Measurements from ENCODE around the gene HIPK3.
"Not testable (repeated sequence)": the region's sequence is repeated elsewhere in the genome, so short reads cannot be mapped to it uniquely, and the experiment has no call there.

Gene HIPK3

DNA sequence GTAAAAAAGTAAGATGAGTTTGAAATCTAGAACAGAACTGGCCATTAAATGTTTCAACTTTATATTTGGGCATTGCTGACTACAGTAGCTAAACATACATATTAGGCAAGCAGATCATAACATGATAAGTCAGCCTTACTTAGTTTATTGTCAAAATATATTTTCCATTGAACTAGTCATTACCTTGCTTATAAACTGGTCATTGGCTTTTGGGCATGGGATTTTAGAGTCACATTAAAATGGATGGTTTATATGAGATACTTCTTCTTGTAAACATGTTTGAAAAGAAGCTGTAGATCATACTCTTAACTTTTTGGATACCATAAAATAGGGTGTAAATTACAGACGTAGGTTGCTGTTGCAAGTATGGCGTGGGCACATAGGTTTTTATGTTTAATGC is 2.7 kb downstream of the HIPK3 start:
- no peak for DNase-seq

DNA sequence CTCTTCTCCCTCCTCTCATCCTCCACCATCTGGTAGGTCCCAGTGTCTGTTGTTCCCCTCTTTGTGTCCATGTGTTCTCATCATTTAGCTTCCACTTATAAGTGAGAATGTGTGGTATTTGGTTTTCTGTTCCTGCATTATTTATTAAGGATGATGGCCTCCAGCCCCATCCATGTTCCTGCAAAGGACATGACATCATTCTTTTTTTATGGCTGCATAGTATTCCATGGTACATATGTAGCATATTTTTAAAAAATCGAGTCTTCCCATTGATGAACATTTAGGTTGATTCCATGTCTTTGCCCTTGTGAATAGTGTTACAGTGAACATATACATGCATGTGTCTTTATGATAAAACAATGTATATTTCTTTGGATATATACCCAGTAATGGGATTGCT is 4.2 kb downstream of the HIPK3 start:
- not testable (repeated sequence) for DNase-seq

DNA sequence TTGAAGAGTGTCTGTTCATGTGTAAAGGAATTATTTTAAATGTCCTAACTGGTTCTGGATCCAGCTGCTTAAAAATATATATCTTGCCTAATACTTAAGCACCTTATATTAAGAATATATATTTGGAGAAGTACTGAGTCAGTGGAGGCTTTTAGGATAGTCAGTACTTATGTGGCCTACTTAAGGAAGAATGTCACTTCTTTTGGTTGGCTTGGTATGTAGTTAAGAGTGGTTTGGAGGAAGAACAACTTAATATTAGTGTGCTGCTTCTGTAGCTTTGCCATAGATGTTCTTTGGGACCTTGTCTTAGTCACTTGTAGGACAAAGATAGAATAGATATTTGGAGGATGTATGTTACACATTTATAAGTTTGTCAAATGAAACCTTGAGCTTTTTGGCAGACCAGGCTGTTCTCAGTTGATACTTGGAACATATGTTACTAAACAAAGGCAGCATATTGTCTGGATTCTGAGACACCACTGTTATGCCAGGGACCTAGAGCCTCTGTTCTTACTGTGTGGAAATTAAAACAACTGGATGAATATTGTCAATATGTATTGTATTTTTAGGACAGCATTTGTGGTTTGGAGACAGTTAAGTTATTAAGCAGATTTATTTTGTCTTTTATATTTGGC is 4.9 kb downstream of the HIPK3 start:
- DNase-seq = peak in 1 of 2 experiments; percentile 6

DNA sequence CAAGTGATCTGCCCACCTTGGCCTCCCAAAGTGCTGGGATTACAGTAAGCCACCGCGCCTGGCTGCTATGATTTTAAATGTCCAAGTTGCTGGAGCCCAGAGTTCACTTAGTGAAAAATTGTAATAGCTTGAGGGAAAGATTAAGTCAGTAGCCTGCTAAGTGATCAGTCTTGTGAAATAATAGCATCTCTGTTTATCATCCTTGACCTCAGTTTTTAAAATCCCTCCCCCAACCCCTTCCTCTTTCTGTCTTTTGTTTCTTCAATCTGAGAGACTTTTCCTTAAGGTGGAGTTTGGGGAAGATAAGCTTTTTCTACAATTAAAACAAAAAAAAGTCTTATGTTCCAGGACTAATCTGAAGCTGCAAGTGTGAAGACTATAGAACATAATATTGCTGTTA is 6.4 kb downstream of the HIPK3 start:
- DNase-seq = no peak

DNA sequence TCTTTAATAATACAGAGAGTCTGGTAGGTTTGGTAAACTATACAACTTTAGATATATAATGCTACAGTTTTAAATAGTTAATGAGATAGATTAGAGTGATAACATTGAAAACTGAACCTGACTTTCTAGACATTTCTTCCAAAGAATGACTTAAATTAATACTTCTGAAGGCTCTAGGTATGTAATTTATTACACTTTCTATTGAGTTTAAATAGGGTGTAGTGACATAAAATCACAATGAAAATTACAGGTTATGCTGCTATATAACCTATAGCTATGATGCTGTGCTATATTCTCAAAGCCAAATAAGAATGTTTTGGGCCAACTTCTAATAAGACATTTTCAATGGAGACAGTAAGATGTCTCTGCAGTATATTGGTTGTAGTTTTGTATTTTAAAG is 7.7 kb downstream of the HIPK3 start:
- no peak for DNase-seq

DNA sequence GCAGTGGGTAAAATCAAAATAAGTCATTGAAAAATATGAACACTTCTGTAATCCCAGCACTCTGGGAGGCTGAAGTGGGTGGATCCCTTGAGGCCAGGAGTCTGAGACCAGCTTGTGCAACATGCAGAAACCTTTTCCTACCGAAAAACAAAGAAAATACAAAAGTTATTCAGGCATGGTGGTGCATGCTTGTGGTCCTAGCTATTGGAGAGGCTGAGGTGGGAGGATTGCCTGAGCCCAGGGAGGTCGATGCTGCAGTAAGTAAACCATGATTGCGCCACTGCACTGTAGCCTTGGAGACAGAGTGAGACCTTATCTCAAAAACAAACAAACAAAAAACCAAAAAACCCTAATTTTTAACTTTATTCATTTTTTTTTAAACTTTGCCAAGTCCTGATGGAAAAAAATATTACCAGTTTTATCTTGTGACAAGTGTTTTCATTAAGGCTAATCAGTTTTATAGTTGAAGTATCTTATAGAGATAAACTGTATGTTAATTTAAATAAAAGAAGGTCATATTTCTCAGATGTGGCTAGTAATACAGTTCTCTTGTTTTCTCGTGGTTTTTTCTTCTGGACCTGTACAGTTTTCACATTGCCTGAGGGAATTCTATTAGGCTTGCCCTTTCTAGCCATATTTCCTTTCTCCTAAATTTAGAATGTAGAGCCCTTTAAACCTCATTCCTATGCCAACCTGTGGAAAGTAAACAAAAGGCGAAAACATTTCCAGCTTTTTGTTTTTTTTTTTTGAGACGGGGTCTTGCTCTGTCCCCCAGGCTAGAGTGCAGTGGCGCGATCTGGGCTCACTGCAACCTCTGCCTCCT is 9.4 kb downstream of the HIPK3 start:
- DNase-seq = no peak

DNA sequence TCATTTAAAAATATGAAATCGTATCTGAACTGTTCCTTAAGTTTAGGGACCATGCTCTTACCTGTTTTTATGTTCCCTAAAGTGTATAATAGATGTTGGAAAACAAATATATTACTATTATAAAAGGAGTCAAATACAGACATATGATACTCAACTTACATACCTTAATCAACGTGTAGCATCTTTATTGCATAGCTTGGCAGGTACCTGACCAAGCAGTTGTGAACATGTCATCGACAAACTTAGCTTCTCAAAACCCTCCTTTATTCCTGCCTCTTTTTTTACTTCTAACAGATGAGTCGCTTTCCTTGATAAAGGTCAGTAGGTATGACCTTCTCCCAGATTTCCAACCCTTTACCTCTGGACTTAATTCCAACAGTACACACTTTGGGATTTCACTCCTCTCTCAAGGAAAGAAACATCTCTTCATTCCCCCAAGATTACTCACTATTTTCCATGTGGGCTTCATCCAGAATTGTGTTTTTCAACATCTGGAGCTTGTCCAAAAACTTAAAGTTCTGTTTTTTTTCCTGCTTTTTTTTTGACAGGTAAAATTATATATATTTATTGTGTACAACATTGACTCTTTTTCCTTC is 11.9 kb downstream of the HIPK3 start:
- DNase-seq = no peak

DNA sequence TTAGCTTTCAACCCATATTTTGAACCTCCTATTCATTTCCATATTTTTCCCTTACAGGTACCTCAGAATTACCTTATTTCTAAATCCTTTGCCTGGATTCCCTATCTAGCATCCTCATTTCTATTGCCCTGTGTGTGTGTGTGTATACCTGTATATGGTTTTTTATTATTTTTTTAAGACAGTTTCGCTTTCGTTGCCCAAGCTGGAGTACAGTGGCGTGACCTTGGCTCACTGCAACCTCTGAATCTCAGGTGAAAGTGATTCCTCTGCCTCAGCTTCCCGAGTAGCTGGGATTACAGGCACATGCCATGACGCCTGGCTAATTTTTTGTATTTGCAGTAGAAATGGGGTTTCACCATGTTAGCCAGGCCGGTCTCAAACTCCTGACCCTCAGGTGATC is 12.6 kb downstream of the HIPK3 start:
- DNase-seq = no peak

DNA sequence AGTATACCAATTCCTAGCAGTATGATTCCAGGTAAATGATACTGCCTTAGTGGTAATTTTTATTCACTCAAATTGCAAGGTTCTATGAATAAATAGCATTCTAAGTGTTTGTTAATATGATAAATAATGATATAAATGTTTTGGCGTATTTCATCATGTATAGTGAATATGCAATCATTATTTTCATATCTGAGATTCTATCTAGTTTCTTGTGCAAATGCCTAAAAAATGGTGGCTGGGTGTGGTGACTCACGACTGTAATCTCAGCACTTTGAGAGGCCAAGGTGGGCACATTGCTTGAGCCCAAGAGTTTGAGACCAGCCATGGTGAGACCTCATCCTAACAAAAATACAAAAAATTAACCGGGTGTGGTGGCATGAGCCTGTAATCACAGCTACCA is 13.9 kb downstream of the HIPK3 start:
- DNase-seq = no peak

DNA sequence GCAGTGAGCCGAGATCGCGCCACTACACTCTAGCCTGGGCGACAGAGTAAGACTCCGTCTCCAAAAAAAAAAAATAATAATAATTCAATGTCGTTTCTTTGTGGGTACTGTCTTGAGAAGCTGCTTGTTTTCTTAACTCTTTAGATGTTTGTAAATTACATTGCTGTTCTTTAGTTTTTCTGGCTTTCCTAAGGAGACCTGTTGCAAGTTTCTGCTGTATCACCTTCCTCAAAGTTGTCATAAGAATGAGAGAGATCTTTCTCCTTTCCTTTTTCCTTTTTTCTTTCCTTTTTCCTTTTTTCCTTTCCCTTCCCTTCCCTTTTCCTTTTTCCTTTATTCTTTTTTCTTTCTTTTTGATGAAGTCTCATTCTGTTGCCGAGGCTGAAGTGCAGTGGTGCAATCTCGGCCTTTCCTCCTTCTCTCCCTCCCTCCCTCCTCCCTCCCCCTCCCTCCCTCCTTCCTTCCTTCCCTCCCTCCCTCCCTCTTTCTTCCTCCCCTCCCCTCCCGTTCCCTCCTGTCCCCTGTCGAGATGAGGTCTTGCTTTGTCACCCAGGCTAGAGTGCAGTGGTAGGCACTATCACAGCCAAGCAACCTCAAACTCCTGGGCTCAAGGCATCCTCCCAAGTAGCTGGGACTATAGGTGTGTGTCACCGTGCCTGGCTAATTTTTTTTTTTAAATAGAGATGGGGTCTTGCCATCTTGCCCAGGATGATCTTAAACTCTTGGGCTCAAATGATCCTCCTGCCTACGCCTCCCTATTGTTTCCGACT is 15.3 kb downstream of the HIPK3 start:
- no peak for DNase-seq

DNA sequence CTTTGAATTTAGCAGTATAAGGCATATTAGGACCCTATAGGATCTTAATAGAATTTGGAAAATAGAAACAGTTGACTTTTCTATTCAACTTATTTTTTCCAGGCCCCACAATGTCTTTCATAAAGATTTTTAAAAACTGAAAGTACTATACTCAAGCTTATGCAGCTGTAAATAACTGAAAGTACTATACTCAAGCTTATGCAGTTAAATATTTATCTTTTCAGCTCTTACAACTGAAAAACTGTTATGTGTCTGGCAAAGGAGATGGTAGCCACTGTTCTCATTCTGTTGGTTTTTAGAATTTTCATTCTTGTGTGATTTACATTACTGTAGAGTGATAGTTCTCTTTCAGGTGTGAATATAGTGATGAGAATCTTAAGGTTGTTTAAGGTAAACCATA is 16.5 kb downstream of the HIPK3 start:
- DNase-seq = no peak

DNA sequence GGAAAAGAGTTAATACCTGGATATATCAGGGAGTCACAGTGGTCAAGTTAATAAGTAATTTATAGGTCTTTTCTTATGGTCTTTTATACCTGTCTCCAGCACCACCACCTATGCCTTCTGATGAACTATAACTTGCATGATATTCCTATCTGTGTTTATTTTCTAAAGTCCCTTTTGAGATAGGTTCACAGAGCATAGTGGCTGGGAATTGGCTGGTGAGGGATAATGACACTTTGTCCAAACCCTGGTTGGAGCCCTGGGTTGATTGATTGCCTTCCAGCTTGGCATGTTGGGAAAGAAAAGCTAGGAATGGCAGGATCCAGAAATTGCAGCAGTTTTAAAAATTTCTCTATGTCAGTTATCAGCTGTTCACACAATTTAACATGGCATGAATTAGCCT is 23.2 kb downstream of the HIPK3 start:
- no peak for DNase-seq

DNA sequence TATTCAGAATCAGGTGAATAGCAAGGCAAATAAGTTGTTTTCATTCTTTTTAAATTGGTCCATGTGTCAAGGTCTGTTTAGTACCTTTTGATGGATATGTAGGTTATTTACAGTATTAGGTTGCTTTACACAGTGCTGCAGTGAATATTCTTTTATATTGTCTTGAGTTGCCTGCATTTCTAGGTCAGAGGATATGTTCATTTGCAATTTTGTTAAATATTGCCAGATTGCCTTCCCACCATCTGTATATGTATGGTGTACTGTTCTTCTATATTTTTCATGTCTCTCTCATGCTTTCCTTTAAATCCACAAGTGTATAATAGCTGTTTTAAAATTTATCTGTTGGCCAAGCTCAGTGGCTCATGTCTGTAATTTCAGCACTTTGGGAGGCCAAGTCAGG is 24.6 kb downstream of the HIPK3 start:
- no peak for DNase-seq

DNA sequence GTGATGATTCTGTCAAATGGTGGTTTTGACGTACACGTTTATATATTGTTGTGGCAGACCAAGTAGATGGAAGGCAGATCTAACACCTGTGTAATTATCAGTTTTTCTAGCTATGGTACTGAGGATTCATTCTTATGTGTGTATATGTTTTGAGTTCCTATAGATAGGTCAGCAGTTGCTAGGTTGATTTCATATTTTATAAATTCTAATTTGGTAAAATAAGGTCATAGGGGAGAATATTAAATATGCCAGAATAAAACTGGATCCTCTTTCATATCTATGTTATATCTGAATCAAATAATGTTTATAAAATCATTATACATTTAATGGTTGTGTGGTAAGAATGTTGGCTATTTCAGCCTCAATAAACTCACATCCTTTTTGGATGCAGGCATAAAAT is 27.6 kb downstream of the HIPK3 start:
- DNase-seq = no peak

DNA sequence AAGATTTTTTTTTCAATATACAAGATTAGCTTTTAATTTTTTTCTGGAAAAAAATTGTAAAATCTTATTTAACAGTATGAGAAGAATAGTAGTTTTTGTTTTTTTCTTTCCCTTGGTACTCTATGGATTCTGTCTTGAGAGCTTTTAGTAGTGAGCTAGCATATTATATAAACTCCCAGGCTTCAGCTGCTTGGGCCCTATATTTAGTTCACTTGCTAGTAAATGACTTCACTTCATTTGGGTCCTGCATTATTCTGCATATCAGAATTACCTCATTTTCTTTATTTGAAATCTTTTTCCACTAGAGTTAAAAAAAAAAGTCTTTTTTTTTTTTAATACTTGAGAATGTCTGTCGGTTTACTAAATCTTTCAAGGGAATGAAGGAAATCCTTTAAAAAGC is 33.1 kb downstream of the HIPK3 start:
- no peak for DNase-seq

DNA sequence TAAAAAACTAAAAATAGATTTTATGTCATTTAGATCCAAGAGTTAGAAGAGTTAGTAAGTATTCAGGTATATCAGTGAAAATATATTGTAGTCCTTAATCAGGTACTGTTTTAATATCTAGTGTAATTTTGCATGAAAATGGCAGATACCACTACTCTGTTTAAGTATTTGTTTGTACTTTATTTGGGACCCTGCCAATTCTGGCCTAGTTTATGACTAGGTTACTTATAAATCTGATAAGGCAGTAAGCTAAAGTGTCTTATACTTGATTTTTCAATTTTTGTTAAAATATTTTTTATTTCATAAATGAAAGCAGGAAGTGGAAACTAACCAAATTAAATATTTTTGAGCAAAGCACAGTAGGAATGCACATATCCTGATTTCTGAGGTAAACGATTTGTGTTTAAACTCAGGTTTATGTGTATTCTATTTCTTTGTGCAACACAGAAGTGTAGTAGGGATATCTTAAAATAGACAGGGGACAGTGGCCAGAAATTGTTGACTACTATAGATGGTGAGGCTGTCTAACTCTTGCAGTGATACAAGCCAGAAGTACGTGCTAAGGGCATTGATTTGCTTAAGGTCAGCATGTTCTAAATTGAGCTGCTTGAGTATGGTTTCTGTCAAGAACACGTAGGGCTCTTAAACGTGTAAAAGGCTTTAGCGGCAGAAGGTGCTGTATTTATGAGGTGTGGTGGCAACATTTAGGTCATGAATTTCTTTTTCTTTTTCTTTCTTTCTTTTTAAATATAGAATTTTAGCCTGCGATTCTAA is 34.0 kb downstream of the HIPK3 start:
- DNase-seq = no peak

DNA sequence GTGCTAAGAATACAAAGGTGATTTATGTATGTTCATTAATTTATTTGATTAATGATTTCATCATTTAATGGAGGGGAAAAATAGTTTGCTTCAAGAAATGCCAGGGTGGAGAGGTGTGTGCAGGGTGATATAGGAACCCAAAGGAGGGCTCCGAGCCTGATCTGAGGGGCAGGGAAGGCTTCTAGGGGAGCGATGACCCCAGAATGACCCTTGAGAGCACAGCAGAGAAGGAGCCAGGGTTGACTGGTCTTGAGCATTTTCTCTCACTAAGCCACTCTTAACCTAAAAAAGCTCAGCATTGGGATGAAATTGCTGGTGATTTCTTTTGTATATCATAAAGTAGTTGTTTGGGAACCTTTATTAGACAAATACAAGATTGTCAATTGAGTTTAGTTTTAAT is 35.1 kb downstream of the HIPK3 start:
- DNase-seq = no peak

DNA sequence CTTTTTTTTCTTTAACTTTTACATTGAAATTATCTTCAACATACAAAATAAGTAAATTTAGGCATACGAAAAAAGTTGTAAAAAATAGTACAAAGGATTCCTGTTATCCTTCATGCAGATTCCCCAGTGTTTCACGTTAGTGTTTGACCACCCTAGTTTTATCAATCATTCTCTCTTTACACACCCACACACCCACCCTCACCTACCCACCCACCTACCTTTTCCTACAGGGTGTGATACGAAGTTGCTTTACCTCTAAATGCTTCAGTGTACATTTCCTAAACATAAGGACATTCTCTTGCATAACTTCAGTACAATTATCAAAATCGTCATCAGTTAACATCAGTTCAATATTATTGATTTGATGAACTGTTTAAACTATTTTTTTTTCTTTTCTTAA is 37.0 kb downstream of the HIPK3 start:
- DNase-seq = no peak

DNA sequence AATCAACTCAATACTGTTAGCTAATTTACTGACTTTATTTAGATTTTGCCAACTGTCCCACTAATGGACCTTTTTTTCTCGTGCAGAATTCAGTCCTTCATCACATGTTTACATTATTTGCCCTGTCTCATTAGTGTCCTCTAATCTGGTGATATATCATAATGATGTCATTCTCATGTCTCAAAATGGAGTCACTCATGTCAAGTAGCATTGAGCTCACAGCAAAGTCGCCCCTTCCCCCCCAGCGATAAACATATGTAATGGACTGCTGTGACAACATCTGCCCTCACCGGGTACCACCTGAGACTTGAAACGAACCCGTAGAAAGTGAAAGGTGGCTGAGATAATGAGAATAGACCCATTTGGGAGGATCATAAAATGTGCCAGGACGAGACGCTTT is 37.6 kb downstream of the HIPK3 start:
- no peak for DNase-seq

DNA sequence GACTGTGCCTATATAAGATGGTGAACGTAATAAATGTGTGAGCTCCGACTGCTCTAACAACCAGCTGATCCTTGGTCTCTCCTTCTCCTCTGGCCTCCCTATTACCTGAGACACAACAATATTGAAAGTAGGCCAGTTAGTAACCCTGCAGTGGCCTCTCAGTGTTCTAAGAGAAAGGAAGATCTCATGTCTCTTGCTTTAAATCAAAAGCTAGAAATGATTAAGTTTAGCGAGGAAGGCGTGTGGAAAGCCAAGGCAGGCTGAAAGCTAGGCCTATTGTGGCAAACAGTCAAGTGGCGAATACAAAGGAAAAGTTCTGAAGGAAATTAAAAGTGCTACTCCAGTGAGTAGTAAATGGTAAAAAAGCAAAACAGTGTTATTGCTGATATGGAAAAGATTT is 39.5 kb downstream of the HIPK3 start:
- DNase-seq = no peak

DNA sequence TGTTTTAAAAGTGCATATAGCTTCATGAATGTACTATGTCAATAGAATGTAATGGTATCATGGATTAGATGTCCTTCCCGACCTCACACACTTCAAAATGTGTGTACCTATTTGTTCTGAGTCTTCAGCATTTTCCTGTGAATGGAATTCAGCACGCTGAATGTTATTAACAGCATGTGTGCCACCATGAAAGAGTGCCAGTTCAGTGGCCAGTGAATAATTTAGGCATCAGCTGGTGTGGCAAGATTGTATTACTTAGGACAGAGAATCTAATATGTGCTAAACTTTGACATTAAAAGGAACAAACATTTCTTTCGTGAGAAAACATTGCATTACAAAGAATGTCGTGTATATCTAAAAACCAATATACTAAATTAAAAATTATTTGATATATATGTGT is 46.4 kb downstream of the HIPK3 start:
- DNase-seq = no peak

DNA sequence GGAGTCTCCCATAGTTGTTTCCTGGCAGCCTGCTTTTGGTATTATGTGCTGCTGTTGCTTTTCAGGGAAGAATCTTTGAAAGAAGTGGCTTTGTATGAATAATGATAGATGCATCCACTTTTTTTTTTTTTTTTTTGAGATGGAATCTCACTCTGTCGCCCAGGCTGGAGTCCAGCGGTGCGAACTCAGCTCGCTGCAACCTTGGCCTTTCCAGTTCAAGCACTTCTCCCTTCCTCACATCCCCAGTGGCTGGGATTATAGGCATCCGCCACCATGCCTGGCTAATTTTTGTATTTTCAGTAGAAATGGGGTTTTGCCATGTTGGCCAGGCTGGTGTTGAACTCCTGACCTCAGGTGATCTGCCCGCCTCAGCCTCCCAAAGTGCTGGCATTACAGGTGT is 49.6 kb downstream of the HIPK3 start:
- not testable (repeated sequence) for DNase-seq

DNA sequence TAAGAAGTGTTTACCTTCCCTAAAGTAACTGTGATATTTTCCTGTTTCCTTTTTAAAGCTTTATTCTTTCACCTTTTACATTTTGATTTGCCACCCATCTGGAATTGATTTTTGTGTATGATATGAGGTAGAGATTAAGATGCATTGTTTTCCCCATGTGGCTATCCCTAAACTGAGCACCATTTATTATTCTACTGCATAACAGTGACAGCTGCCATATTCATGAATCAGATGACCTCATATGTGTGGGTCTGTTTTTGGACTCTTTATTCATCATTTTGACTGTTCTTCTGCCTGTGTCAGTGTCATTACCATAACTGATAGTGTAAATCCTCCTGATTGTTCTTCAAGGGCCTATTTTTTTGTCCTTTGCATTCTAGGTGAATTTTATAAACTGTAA is 50.8 kb downstream of the HIPK3 start:
- DNase-seq = no peak
